GM18867 (cell line): ENCODE data around the gene ASB11.
"Not testable (repeated sequence)": the region's sequence is repeated elsewhere in the genome, so short reads cannot be mapped to it uniquely, and the experiment has no call there.

Experiments used
- ATAC-seq: cut with Tn5 transposase; IDR thresholded peaks from one replicate; pipeline ENCODE4 v1.9.1; 2021; ENCODE audit warnings: mild to moderate bottlenecking, moderate library complexity; ENCODE audit not compliant: unreplicated experiment

Gene ASB11

GRCh38 chrX:15310117-15310516 is 5.3 kb downstream of the ASB11 start:
- no peak for ATAC-seq

GRCh38 chrX:15305899-15306298 is 9.5 kb downstream of the ASB11 start:
- not testable (repeated sequence) for ATAC-seq

- ATAC-seq: peak; percentile 61
Observed at GRCh38 chrX:15301924-15302323, 13.5 kb downstream of the ASB11 start.

- no peak for ATAC-seq
Observed at GRCh38 chrX:15299941-15300851, 15.2 kb downstream of the ASB11 start.

GRCh38 chrX:15298780-15299179 is 16.7 kb downstream of the ASB11 start:
- no peak for ATAC-seq

GRCh38 chrX:15298201-15298600 is 17.2 kb downstream of the ASB11 start:
- no peak for ATAC-seq

GRCh38 chrX:15293451-15293850 is 22.0 kb downstream of the ASB11 start:
- no peak for ATAC-seq

- ATAC-seq: no peak
Observed at GRCh38 chrX:15292861-15293260, 22.6 kb downstream of the ASB11 start.

GRCh38 chrX:15277604-15278003 is 37.8 kb downstream of the ASB11 start:
- ATAC-seq: no peak

- ATAC-seq: no peak
Observed at GRCh38 chrX:15274946-15275345, 40.5 kb downstream of the ASB11 start.

GRCh38 chrX:15273275-15273674 is 42.2 kb downstream of the ASB11 start:
- ATAC-seq: not testable (repeated sequence)

GRCh38 chrX:15271757-15272156 is 43.7 kb downstream of the ASB11 start:
- ATAC-seq: no peak

- ATAC-seq: peak; percentile 54
Observed at GRCh38 chrX:15269618-15270521, 45.6 kb downstream of the ASB11 start, which contains the start of gene ASB9. Gene ASB9 (minus strand): TSS chrX:15270083. CDS start chrX:15269874, 209 bp downstream.

- no peak for ATAC-seq
Observed at GRCh38 chrX:15269120-15269519, 46.3 kb downstream of the ASB11 start.

- ATAC-seq: no peak
Observed at GRCh38 chrX:15254852-15255251, 60.6 kb downstream of the ASB11 start.

GRCh38 chrX:15245896-15246295 is 69.5 kb downstream of the ASB11 start:
- ATAC-seq: no peak

- no peak for ATAC-seq
Observed at GRCh38 chrX:15244421-15244820, 71.0 kb downstream of the ASB11 start.

GRCh38 chrX:15242899-15243555 is 72.4 kb downstream of the ASB11 start:
- ATAC-seq: peak; percentile 62

- ATAC-seq: no peak
Observed at GRCh38 chrX:15241301-15241700, 74.1 kb downstream of the ASB11 start.

GRCh38 chrX:15240414-15240813 is 75.0 kb downstream of the ASB11 start:
- no peak for ATAC-seq

- ATAC-seq: no peak
Observed at GRCh38 chrX:15236146-15236545, 79.3 kb downstream of the ASB11 start.
